Keratinocyte (primary cell): ENCODE measurements around the gene GTF3C5.

ENCODE experiments used
- CTCF ChIP-seq, 3 experiments: IDR thresholded peaks in 1 of 3; conservative IDR thresholded peaks in 1 of 3; optimal IDR thresholded peaks in 1 of 3; 2 replicates in 2 of 3; 3 replicates in 1 of 3; pipeline versions ENCODE3 to v1.5.1; 2011; ENCODE audit warnings: low read length in 3 of 3, mild to moderate bottlenecking in 3 of 3, moderate library complexity in 2 of 3, control low read depth in 1 of 3, inconsistent platforms in 1 of 3; ENCODE audit not compliant: insufficient read depth in 2 of 3; ENCODE audit errors: extremely low read depth in 1 of 3
- EZH2 ChIP-seq: IDR thresholded peaks from one replicate; pipeline ENCODE4 v1.6.1; 2012; ENCODE audit warnings: inconsistent platforms, mild to moderate bottlenecking, low read length, moderate library complexity

- no peak for TF ChIP-seq CTCF (optimal IDR thresholded peaks at IDR 0.05 in 1 of 3, IDR thresholded peaks at IDR 0.05 in 1 of 3, conservative IDR thresholded peaks at IDR 0.05 in 1 of 3; ENCODE audit: extremely low read depth in 1 of 3, insufficient read depth in 2 of 3, low read length in 3 of 3)
- TF ChIP-seq EZH2, result no peak
These were observed 33.7 kb downstream of the GTF3C5 start for GRCh38 chr9:133064241-133065069.
